SJCRH30 (cell line): ENCODE data around the gene TAF12. TPM values are rescaled to one million over a fixed set of nuclear protein-coding genes. Genes with fewer than 3 reads are reported as not detected.
"Not testable (repeated sequence)": the region's sequence is repeated elsewhere in the genome, so short reads cannot be mapped to it uniquely, and the experiment has no call there.

Experiments
- DNase-seq, 2 experiments: peaks; one replicate each; pipeline ENCODE4 v3.0.0-alpha.2; 2015 to 2020
- H3K27ac ChIP-seq: fragments of 250-450 bp; sonication (Bioruptor Pico); 2 replicates; pipeline ENCODE4 v1.5.1; 2020; ENCODE audit warnings: mild to moderate bottlenecking, moderate library complexity
- H3K27me3 ChIP-seq: fragments of 250-450 bp; sonication (Bioruptor Pico); 2 replicates; pipeline ENCODE4 v1.5.1; 2020; ENCODE audit warnings: mild to moderate bottlenecking, moderate library complexity
- H3K36me3 ChIP-seq: fragments of 250-450 bp; sonication (Bioruptor Pico); 2 replicates; pipeline ENCODE4 v1.5.1; 2020; ENCODE audit warnings: mild to moderate bottlenecking, moderate library complexity
- H3K4me1 ChIP-seq: fragments of 250-450 bp; sonication (Bioruptor Pico); 2 replicates; pipeline ENCODE4 v1.5.1; 2020; ENCODE audit warnings: mild to moderate bottlenecking, moderate library complexity
- H3K4me3 ChIP-seq: fragments of 250-450 bp; sonication (Bioruptor Pico); 2 replicates; pipeline ENCODE4 v1.5.1; 2020; ENCODE audit warnings: mild to moderate bottlenecking, moderate library complexity
- H3K9me3 ChIP-seq: fragments of 250-450 bp; sonication (Bioruptor Pico); replicated peaks from 2 replicates; pipeline ENCODE4 v1.5.1; 2020; ENCODE audit warnings: mild to moderate bottlenecking, moderate library complexity
- total RNA-seq: library from RNA; depleted of rRNA; stranded (reverse); fragments of >200 nt; shearing (Covaris generic); gene quantifications from 2 replicates; pipeline ENCODE4 v1.2.3, GENCODE V29; 2014

Gene TAF12
- total RNA-seq, 1 experiment from 2014 or later = 36.5 TPM

GRCh38 chr1:28655448-28656311 is 12.8 kb upstream of the TAF12 start:
- not testable (repeated sequence) for H3K36me3 ChIP-seq, H3K27ac ChIP-seq, H3K4me3 ChIP-seq, H3K27me3 ChIP-seq, H3K9me3 ChIP-seq, DNase-seq, H3K4me1 ChIP-seq

DNA sequence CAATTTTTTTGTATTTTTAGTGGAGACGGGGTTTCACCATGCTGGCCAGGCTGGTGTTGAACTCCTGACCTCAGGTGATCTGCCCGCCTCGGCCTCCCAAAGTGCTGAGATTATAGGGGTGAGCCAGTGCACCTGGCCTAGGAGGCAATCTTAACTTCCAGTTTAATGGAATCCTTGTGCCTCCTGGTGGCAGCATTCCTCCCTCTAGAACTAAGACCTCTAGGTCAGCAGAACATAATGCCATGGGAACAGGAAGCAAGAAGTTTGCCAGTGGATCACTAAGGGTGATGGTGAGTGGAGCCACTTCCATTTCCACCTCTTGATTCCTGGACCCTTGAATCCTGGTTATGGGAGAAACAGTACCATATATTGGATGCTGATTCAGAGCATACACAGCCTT is 11.0 kb upstream of the TAF12 start:
- not testable (repeated sequence) for H3K27me3 ChIP-seq, H3K9me3 ChIP-seq, H3K4me3 ChIP-seq, H3K27ac ChIP-seq, H3K4me1 ChIP-seq, H3K36me3 ChIP-seq
- DNase-seq = peak; percentile 31 to 45

DNA sequence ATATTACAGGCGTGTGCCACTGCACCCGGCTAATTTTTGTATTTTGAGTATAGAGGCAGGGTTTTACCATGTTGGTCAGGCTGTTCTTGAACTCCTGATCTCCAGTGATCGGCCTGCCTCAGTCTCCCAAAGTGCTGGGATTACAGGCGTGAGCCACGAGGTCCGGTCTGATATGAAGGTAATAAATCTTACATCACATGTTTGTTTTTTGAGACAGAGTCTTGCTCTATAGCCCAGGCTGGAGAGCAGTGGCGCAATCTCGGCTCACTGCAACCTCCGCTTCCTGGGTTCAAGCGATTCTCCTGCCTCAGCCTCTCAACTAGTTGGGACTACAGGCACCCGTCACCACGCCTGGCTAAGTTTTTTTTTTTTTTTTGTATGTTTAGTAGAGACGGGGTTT is 10.2 kb upstream of the TAF12 start:
- H3K4me1 ChIP-seq, H3K4me3 ChIP-seq, H3K9me3 ChIP-seq, DNase-seq, H3K36me3 ChIP-seq, H3K27ac ChIP-seq, H3K27me3 ChIP-seq: not testable (repeated sequence)

DNA sequence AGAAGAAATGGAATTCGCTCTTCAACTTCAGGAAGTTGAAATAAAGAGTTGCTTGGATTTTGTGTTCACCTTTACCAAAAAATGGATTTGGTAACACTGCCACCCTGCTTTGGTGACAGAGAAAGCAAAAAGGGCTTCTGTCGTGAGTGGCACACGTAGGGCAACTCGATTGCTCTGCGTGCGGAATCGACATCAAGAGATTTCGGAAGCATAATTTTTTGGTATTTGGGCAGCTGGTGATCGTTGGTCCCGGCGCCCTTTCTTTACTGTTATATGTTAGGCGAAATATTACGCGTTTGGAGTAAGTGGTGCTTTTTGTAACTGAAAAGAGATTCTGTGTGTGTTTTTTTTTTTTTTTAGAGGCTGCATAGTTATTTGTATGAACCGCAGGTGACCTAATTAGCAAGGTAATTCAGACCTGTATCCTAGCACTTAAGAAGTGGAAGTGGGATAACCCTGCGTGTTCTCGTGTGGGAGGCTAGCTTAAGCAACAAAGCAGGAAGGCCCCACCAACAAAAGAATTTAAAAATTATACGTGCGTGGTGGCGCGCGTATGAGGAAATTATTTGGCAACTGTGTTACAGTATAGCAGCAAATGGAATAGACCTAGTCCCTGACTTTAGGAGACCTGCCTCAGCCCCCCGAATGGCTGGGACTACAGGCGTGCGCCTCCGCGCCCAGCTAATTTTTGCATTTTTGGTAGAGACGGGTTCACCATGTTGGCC is 5.8 kb upstream of the TAF12 start, which contains the start of gene RNU11:
TSS of gene RNU11 (plus strand) at position 127 of the 725 bp plus-strand sequence.
- no peaks in the 10 kb centered on the region for H3K27me3 ChIP-seq
- peak; percentile 96 to 99 for DNase-seq
- peak within 1 kb of the TSS; percentile 54 for H3K4me3 ChIP-seq
- peak within 1 kb of the TSS; percentile 100 for H3K27ac ChIP-seq
- no peaks in the 10 kb centered on the region for H3K9me3 ChIP-seq
- peaks cover 15% of the 10 kb centered on the region for H3K4me1 ChIP-seq
- H3K36me3 ChIP-seq = no peaks in the 10 kb centered on the region

- H3K27ac ChIP-seq = peak overlapping the region; percentile 100
- no peaks in the 10 kb centered on the region for H3K27me3 ChIP-seq
- peak; percentile 96 to 97 for DNase-seq
- peak overlapping the region; percentile 54 for H3K4me3 ChIP-seq
- H3K9me3 ChIP-seq = no peaks in the 10 kb centered on the region
- H3K36me3 ChIP-seq = no peaks in the 10 kb centered on the region
- H3K4me1 ChIP-seq = peaks cover 15% of the 10 kb centered on the region
Measured at GRCh38 chr1:28648008-28648473, 5.2 kb upstream of the TAF12 start.

DNA sequence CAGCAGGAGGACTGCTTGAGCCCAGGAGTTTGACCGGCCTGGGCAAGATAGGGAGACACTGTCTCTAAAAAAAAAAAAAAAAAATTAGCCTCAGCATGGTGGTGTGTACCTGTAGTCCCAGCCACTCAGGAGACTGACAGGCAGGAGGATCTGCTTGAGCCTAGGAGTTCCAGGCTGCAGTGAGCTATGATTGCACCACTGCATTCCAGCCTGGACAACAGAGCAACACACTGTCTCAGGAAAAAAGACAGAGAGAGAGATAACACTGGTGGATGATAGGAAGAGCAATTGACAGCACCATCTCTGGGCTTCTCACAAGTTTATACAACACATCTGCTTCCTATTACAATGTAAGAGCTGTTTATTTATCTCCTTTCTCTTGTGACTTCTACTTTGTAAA is 3.2 kb upstream of the TAF12 start:
- Histone ChIP-seq H3K27ac (no peak overlapping the region), H3K9me3 (no peaks in the 10 kb centered on the region), H3K4me1 (peaks cover 15% of the 10 kb centered on the region)

DNA sequence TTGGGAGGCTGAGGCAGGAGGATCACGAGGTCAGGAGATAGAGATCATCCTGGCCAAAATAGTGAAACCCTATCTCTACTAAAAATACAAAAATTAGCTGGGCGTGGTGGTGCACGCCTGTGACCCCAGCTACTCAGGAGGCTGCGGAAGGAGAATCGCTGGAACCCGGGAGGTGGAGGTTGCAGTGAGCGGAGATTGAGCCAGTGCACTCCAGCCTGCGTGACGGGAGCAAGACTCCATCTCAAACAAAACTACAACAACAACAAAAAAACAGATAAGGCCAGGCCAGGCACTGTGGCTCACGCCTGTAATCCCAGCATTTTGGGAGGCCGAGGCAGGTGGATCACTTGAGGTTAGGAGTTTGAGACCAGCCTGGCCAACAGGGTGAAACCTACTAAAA is 2.5 kb upstream of the TAF12 start:
- H3K9me3 ChIP-seq, DNase-seq, H3K36me3 ChIP-seq, H3K27me3 ChIP-seq, H3K27ac ChIP-seq, H3K4me3 ChIP-seq: not testable (repeated sequence)
- peaks cover 15% of the 10 kb centered on the region for H3K4me1 ChIP-seq

More for the DNA sequence above, 3.2 kb upstream of the TAF12 start:
- no peak for DNase-seq
- Histone ChIP-seq H3K36me3 (no peaks in the 10 kb centered on the region), H3K27me3 (no peaks in the 10 kb centered on the region), H3K4me3 (no peak overlapping the region)

DNA sequence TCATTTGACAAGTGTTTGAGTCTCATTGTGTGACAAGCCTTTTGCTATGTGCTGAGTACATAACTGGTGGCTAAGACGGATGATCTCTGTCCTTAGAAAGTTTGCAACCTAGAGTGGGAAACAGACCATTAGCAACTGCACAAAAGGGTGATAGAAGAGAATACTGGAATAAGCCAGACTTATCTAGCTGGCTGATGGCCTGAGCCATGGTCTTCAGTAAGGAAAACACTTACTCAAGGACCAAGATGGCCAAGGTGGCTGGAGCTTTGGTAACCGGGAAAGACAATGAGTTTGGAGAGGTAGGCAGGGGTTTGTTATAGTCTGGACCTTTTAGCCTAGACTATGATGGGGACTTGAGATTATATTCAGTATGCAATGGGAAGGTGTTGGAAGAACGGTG is 1.6 kb upstream of the TAF12 start:
- H3K4me1 ChIP-seq = peaks cover 12% of the 10 kb centered on the region
- no peaks in the 10 kb centered on the region for H3K9me3 ChIP-seq
- no peaks in the 10 kb centered on the region for H3K36me3 ChIP-seq
- no peak for DNase-seq
- peak overlapping the region; percentile 77 for H3K4me3 ChIP-seq
- H3K27me3 ChIP-seq = no peaks in the 10 kb centered on the region
- H3K27ac ChIP-seq = peak overlapping the region; percentile 95

DNA sequence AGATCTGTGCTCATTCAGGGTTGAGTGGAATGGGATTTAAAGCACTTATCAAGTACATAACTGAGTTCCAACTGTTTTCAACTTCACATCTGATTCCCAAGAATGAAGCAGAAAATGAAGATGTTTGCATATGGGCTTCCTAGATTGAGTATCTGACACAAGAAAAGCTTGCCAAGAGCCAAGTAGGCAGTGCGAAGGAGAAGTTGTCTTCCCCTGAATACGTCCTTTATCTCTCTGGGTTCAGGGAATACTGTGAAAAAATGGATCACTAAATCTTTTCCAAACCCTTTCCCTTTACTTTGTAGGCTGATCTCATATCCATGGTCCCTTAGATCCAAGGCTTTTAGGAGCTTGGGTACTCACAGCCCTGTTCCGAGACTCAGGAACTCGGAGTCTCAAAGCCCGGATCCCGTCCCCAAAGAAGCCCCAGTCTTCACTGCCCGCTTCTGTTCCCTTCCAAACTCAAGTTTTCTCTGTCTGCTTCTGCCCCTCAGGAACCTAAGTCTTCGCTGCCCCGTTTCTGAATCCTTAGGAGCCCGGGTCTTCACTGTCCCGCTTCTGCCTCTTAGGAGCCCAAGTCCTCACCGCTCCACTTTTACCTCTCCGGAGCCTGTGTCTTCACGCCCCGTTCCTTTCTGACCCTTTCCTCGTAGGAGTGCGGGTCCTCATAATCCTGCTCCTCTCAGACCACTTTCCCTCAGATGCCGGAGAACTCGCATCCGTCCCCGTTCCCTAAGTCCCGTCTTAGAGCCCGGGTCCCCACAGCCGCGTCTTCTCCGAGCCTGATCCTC is 616 bp downstream of the TAF12 start:
- Histone ChIP-seq H3K9me3 (no peaks in the 10 kb centered on the region), H3K36me3 (no peaks in the 10 kb centered on the region), H3K4me1 (peaks cover 7% of the 10 kb centered on the region), H3K27me3 (no peaks in the 10 kb centered on the region), H3K27ac (peak overlapping the region; percentile 95), H3K4me3 (peak overlapping the region; percentile 77)
- peak in 1 of 2 experiments; percentile 24 for DNase-seq

- H3K4me1 ChIP-seq = peaks cover 7% of the 10 kb centered on the region
- H3K27me3 ChIP-seq = no peaks in the 10 kb centered on the region
- no peaks in the 10 kb centered on the region for H3K9me3 ChIP-seq
- no peaks in the 10 kb centered on the region for H3K36me3 ChIP-seq
- no peak overlapping the region for H3K4me3 ChIP-seq
- H3K27ac ChIP-seq = no peak overlapping the region
- no peak for DNase-seq
Measured at GRCh38 chr1:28640766-28641165, 2.1 kb downstream of the TAF12 start.

DNA sequence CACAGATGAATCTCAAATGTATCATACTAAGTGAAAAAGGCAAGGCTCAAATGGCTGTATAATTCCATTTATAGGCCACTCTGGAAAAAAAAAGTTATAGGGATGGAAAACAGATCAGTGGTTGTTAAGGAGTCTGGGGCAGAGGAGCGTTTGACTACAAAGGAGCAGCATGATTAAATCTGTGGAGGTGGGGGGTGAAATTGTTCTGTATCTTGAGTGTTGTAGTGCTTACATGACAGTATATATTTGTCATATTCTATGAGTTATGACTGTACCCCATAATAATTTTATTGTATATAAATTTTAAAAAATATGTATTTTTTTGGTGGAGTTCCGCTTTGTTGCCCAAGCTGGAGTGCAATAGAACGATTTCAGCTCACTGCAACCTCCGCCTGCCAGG is 10.3 kb downstream of the TAF12 start:
- no peaks in the 10 kb centered on the region for H3K9me3 ChIP-seq
- no peaks in the 10 kb centered on the region for H3K4me1 ChIP-seq
- H3K27me3 ChIP-seq = no peaks in the 10 kb centered on the region
- no peak for DNase-seq
- H3K36me3 ChIP-seq = no peaks in the 10 kb centered on the region
- H3K27ac ChIP-seq = no peak overlapping the region
- H3K4me3 ChIP-seq = no peak overlapping the region

GRCh38 chr1:28631713-28632112 is 11.2 kb downstream of the TAF12 start:
- Histone ChIP-seq H3K4me3 (no peak overlapping the region), H3K27ac (no peak overlapping the region), H3K9me3 (no peaks in the 10 kb centered on the region), H3K27me3 (no peaks in the 10 kb centered on the region), H3K36me3 (no peaks in the 10 kb centered on the region), H3K4me1 (no peaks in the 10 kb centered on the region)
- no peak for DNase-seq

DNA sequence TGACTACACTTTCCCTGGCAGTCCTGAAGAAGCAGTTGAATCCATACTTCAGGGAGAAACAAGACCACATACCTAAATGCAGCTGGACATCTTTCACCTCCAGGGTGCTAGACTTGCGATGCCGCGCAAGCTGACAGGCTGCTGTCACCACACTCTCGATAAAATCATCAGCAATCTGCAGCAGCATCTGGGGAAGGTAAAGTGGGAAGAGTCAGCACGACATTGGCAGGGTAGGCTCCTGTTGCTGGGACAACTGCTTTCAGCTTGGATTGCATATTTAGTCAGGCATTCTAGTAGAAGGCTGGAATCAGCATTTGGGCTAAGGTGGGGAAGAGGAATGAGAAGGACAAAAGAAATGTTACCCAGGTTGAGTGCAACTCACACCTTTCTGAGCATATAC is 29.7 kb downstream of the TAF12 start:
- no peak overlapping the region for H3K4me3 ChIP-seq
- H3K27ac ChIP-seq = no peak overlapping the region
- no peak for DNase-seq
- no peaks in the 10 kb centered on the region for H3K9me3 ChIP-seq
- H3K27me3 ChIP-seq = no peaks in the 10 kb centered on the region
- peaks cover 35% of the 10 kb centered on the region for H3K36me3 ChIP-seq
- no peaks in the 10 kb centered on the region for H3K4me1 ChIP-seq

- no peak for DNase-seq
- Histone ChIP-seq H3K4me1 (peaks cover 6% of the 10 kb centered on the region), H3K36me3 (peaks cover 31% of the 10 kb centered on the region), H3K4me3 (no peak overlapping the region), H3K27ac (no peak overlapping the region), H3K27me3 (no peaks in the 10 kb centered on the region), H3K9me3 (no peaks in the 10 kb centered on the region)
Measured at GRCh38 chr1:28606771-28607170, 36.1 kb downstream of the TAF12 start.

DNA sequence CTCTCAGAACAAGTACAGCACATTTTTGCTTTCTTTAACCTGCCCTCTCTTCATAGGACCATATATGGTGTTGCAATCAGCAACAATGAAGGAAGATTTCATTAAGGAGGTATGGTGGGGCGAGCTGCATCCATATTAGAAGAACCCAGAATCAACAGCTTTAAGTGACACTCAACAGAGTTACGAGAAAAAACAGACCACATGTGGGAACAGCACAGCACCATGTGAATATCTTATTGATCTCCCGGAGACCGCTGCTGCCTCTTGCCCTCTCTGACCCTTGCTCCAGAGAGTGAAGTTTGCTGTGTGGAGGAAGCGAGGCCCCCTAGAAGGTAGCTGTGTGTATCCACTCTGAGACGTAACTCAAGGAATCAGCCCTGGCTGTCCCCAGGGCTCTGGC is 37.9 kb downstream of the TAF12 start:
- no peak overlapping the region for H3K4me3 ChIP-seq
- H3K9me3 ChIP-seq = no peaks in the 10 kb centered on the region
- DNase-seq = no peak
- H3K36me3 ChIP-seq = peaks cover 18% of the 10 kb centered on the region
- no peaks in the 10 kb centered on the region for H3K27me3 ChIP-seq
- peaks cover 11% of the 10 kb centered on the region for H3K4me1 ChIP-seq
- H3K27ac ChIP-seq = no peak overlapping the region
